ELR (cell line): Measurements from ENCODE around the gene ARHGEF40.
A peak's percentile ranks its signal among the peaks of the same experiment; 100 is the strongest.

Source experiments
- DNase-seq: peaks from one replicate; pipeline ENCODE4 v3.0.0-alpha.2; 2015; ENCODE audit warnings: low read depth

ARHGEF40 gene

DNA sequence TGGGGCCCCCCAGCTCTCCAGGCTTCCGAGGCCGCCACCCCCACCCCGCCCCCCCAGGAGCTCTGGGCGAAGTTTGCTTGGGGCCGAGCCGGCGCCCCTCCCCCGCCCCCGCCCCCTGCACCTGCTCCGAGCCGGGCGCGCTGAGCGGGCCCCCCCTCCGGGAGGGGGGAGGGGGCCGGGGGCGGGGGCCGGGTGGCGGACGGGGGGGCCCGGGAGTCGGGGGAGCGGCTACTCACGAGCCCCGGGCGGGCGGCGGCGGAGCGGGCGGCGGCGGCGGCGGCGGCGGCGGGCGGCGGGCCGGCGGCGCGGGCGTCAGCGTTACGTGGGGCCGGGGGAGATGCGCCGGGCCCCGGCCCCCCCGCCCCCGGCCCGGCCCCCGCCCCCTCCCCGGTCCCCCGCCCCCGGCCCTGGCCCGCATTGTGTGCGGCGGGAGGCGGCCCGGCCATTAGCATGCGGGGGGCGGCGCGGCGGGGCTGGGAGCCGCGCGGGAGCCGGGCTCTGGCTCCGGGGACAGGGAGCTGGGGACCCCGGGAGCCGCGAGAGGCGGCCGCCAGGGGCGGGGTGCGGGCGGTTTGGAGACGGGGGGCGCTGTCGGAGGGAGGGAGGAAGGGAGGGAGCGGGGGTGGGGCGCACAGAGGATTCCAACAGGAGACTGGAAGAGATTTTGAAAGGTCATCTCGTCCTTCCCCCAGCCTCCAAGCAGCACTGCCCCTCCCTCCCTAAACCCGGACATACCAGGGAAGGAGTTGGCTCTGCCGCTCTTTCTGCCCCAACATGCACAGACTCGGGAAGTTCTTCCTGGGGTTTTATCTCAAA is 28.2 kb downstream of the ARHGEF40 start, which contains the start of gene ZNF219:
TSS of gene ZNF219 (minus strand) at position 580 of the 816 bp plus-strand sequence. CDS start 5,064 bp downstream, outside the sequence.
- peak; percentile 34 for DNase-seq

- no peak for DNase-seq
Observed at GRCh38 chr14:21098892-21099595, 28.9 kb downstream of the ARHGEF40 start.

- DNase-seq = no peak
Observed at GRCh38 chr14:21099596-21099985, 29.5 kb downstream of the ARHGEF40 start.

GRCh38 chr14:21100931-21101330 is 30.8 kb downstream of the ARHGEF40 start, which contains the start of gene TMEM253:
Gene TMEM253, plus strand, starts transcription at chr14:21101066. Its CDS starts 278 bp downstream, at chr14:21101344.
- DNase-seq = no peak

GRCh38 chr14:21101802-21102413 is 31.8 kb downstream of the ARHGEF40 start:
- no peak for DNase-seq

GRCh38 chr14:21102521-21103410 is 32.7 kb downstream of the ARHGEF40 start:
- no peak for DNase-seq

DNA sequence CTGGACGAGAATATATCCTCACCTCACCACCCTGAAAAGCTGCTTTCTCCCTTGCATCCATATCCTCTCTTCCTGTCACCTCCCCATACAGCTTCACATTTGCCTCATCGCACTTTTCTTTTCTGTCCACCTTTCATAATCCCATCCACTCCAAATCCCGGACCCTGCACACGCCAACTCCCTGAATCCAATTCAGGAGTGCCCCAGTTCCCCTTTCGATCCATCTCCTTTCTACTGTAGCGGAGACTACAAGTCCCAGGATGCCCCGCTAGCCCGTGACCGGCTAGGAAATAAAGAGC is 33.3 kb downstream of the ARHGEF40 start:
- no peak for DNase-seq

DNA sequence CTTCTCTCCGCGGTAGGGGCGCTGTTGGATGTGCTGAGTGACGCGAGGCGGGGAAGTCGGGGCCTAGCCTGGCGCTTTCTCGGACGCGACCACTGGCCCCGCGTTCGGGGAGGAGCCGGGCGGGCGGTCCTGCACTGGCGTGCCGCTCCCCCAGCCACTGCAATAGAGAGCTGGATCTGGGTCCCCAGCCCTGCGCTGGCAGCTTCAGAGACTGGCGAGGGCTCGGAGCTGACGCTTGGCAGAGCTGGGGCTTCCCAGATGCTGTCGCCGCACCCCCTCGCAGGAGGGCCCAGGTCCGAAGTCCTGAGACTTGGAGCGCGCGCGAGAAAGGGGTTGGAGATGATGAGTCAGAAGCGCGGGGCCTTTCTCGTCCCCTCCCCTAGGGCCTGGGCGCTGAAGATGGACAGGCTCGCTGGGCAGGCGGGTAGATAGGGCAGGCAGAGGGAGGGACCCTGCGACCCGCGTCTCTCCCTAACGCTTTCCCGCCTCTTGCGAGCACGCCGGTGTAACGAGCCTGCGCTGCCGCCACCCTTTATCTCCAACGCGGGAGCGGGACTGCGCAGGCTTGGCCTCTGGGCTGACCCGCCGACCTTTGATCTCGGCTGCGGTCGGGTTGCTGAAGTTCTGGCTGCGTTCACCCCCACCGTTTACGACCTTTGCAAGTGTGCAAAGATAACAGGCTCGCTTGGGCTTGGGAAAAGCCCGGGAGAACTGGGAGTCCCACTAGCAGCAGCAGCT is 33.8 kb downstream of the ARHGEF40 start:
- peak; percentile 97 for DNase-seq

GRCh38 chr14:21104448-21105060 is 34.5 kb downstream of the ARHGEF40 start:
- DNase-seq = peak; percentile 83

GRCh38 chr14:21105095-21105494 is 35.0 kb downstream of the ARHGEF40 start:
- DNase-seq = no peak

GRCh38 chr14:21106176-21106497 is 36.0 kb downstream of the ARHGEF40 start:
- peak; percentile 43 for DNase-seq

DNA sequence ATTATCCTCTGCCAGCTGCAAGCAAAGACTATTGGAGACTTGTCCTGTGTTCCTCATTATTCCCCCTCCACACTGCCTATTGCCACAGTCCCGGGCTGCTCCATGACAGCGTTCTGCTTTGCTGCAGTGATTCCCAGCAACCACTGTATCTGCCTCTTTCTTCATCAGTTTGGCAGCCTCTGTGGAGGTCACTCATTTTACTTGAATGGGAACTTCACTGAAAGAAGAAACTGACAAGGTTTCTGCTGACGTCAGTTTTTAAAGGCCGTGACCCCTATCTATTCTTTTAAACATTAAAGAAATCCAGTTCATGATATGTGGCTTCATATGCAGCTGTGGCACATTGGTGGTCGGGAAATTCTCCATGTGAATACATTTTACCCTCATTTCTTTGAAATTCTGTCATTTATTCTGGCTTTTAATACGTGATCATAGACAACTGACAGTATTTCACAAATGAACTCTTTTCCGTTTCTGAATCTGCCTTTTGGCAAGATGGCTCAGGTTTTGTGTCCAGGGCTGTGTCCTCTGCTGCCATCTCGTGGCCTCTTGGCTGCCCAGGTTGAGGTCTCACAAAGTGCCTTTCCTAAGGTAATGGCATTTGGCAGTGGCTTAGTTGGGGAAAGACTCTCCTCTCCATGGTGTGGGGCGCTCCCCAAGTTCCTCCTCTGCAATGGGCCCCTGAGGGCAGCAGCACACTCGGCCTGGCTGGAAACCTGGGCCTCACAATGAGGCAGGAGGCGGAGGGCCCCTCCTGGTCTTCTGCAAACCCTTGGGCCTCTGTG is 36.6 kb downstream of the ARHGEF40 start:
- peak; percentile 74 for DNase-seq

GRCh38 chr14:21107283-21107800 is 37.2 kb downstream of the ARHGEF40 start:
- peak; percentile 40 for DNase-seq

DNA sequence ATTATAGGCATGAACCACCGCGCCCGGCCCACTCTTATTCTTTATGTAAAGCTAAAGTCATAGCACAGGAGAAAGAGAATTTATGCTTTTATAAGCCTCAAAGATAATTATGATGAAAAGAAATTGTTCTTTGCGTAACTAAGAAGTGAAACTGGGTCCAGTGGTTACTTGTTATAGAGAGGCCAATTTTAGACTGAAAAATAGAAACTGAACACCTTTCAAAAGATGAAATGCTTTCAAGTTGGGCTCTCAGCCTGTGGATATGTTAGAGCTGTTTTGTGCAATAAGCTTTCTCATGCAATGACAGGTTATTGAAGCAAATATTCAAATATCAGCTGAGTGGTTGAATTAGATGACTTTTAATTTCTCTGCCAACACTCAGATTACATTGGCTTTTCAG is 38.7 kb downstream of the ARHGEF40 start:
- no peak for DNase-seq

GRCh38 chr14:21109377-21110138 is 39.5 kb downstream of the ARHGEF40 start:
- no peak for DNase-seq

DNA sequence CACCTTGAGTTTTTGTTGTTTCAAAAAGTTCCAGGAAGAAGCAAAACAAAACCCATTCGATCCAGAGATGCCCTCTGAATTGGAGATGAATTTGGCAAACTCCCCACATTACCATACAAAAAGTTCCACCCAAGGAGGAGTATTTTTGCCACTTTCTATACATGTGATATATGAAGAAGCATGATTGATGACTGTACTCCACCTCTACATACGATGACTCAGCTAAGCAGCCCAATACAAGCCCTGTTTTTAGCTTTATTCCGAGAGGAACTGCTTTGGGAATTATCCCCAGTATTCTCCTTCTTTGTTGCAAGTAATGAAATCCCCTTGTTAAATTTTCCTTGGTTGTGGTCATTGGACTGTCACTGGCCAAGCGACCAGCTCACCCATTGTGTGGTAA is 42.2 kb downstream of the ARHGEF40 start:
- no peak for DNase-seq

DNA sequence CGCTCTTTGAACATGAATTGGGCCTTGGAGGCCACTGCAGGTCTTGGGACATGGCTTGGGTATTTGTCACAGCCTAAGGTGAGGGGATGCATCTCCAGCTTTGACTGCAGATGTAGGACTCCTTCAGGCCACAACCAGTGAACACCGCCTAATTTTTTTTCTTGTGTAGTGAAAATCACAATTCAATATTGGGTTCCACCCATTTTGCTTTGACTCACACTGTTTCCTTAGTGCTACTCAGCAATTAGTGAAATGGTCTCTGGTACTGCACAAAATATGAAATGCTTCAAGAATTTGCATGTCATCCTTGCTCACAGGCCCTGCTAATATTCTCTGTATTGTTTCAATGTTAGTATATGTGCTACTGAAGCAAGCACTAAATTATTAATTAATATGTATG is 43.3 kb downstream of the ARHGEF40 start:
- DNase-seq = no peak

DNA sequence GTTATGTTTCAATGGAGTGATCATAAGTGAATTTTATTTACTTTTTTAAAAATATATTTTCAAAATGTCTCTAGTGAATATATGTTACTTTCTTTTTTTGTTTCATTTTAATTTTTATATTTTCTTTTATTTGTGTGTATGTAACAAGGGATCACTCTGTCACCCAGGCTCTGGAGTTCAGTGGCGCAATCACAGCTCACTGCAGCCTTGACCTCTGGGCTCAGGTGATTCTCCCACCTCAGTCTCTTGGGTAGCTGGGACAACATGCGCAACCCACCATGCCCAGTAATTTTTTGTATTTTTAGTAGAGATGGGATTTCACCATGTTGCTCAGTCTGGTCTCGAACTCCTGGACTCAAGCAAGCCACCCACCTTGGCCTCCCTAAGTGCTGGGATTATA is 48.8 kb downstream of the ARHGEF40 start:
- DNase-seq = no peak

GRCh38 chr14:21120686-21121085 is 50.6 kb downstream of the ARHGEF40 start:
- no peak for DNase-seq
